Right cardiac atrium (tissue), 5 donors: Measurements from ENCODE around the gene GP2. TPM values are rescaled to one million over a fixed set of nuclear protein-coding genes. Genes with fewer than 3 reads are reported as not detected.

ENCODE experiments used
- ATAC-seq, 2 donors: fragments of 200-7000 bp; cut with Tn5 transposase; one replicate each; pipeline versions ENCODE4 v1.8.0 to v1.9.1; 2020; ENCODE audit warnings: moderate library complexity in 2 of 2, mild to moderate bottlenecking in 1 of 2
- DNase-seq, 3 donors: peaks; one replicate each; pipeline ENCODE4 v3.0.0-alpha.2; 2020
- H3K27ac ChIP-seq: one replicate; pipeline ENCODE4 v1.5.1; 2013; ENCODE audit warnings: mild to moderate bottlenecking, low read length, control low read depth, moderate library complexity
- H3K27me3 ChIP-seq: one replicate; pipeline ENCODE4 v1.6.1; 2013; ENCODE audit not compliant: control insufficient read depth, insufficient read depth
- H3K4me1 ChIP-seq: one replicate; pipeline ENCODE4 v1.6.1; 2013; ENCODE audit warnings: low read length; ENCODE audit not compliant: control insufficient read depth, insufficient read depth
- H3K4me3 ChIP-seq: one replicate; pipeline ENCODE4 v1.5.1; 2013; ENCODE audit warnings: low read length, control low read depth
- H3K9me3 ChIP-seq: one replicate; pipeline ENCODE4 v1.6.1; 2013; ENCODE audit warnings: low read length; ENCODE audit not compliant: control insufficient read depth
- WGBS: extraction: QIAGEN DNeasy Blood & Tissue Kit; methylation state at CpG from one replicate; pipeline ENCODE4 v1.1.7; 2013; 5-methylcytosine and 5-hydroxymethylcytosine counted together
- intact Hi-C, 4 donors: fragments of 100-400 bp; cut with DNase I; formaldehyde crosslinking; loops; one replicate each; pipeline versions ENCODE4 v1.11.0 to v1.14.0; 2022 to 2023
- polyA plus RNA-seq: library from polyadenylated mRNA; stranded (reverse); fragments of 200-250 nt; gene quantifications from one replicate; pipeline ENCODE4 v1.2.3, GENCODE V29; 2013
- total RNA-seq, 4 donors: library from RNA; stranded (reverse); fragmentation: NEBNext Ultra II Directional; extraction: Animal tissue kit (Norgen Biotek cat#: 25700); gene quantifications; one replicate each; pipeline ENCODE4 v1.2.1, GENCODE V29; 2021
- donor health status: healthy with polysubstance abuse.
- donor health status: DM: no; HTN: yes; CAD: no.
- donor health status: DM: no; HTN: no; CAD: no.
- donor health status: DM: no; HTN: yes; CAD: no; lungs with severe emphysema.
- donor health status: DM: yes; HTN: yes; CAD: no.

GP2 gene
- total and polyA plus RNA-seq, 5 donors, result 0.05 to 0.92 TPM; not detected in 3

DNA sequence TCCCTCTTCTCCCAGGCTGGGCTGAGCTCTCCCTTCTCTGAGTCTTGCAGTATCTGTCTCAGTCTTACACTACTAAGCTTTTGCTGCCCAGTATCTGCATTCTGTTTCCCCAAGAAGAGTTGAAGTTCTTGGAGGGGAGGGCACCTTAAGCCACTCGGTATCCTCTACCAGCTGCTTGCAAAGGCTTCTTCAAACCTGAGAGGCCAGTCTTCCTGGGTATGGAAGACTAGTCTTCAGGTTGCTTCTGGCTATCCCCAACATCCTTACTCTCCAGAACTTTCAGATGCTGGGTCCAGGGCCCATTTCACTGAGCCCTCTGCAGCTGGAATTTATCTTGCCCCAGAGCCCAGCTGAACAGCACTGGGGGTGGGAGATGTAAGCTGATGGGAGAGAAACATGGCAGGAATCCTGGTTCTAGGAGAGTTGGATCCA, 20.1 kb downstream of the GP2 start:
- ATAC-seq (no peak), DNase-seq (no peak)
- no peaks in the 10 kb centered on the region for H3K27me3 ChIP-seq
- 60% methylated on average over 1 of the region's 1 CpG for WGBS
- intact Hi-C loops, result loop anchor here in 1 of 4 donors (10.0 kb wide), 1 partner anchor 402 kb away; no protein-coding TSS in a partner anchor
- no peaks in the 10 kb centered on the region for H3K4me1 ChIP-seq
- H3K4me3 ChIP-seq, result no peak overlapping the region
- no peak overlapping the region for H3K27ac ChIP-seq
- no peaks in the 10 kb centered on the region for H3K9me3 ChIP-seq

DNA sequence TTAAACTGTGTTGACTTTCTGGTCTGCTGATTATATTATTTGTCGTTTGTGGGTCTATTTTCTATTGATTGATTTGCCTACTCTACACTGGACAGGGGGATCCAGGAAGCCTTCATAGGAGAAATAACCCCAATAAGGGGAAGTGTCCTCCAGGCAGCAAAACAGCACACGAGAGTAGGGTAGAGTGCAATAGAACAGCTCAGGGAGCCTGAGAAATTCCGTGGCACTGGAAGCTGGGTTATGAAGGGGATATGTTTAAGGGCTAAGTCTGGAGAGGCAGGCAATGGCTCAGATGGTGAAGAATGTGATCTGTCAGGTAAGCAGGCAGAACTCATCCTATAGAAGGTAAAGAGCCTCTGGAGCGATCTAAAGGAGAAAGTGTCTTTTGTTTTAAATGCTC, 20.9 kb downstream of the GP2 start:
- intact Hi-C loops, result loop anchor here in 1 of 4 donors (10.0 kb wide), 1 partner anchor 402 kb away; no protein-coding TSS in a partner anchor

DNA sequence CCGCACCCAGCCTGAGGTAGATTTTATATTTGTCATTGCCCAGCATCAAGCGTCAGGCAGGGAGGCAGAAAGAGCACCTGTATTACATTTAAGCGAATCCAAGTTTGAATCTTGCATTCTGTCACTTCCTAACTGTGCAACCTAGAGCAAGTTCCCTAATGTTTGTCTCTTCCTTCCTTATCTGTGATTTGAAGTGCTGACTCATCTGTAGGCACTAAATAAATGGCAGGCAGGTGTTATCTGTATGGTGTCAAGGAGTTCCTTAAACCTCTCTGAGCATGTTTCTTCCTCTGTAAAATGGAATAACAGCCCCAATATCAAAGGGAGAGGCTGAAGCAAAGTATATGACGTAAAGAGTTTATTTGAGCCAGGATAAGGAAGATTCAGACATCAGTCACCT, 24.3 kb downstream of the GP2 start:
- no peaks in the 10 kb centered on the region for H3K4me1 ChIP-seq
- ATAC-seq, result no peak
- no peak overlapping the region for H3K27ac ChIP-seq
- WGBS, result 62% methylated on average over 4 of the region's 4 CpGs
- no peaks in the 10 kb centered on the region for H3K27me3 ChIP-seq
- peaks cover under 1% of the 10 kb centered on the region for H3K9me3 ChIP-seq
- no peak overlapping the region for H3K4me3 ChIP-seq
- intact Hi-C loops, result loop anchor here in 3 of 4 donors (5.0 to 10.0 kb wide), 2 partner anchors 396 to 398 kb away; no protein-coding TSS in a partner anchor
- DNase-seq, result no peak

More for the DNA sequence above, 20.9 kb downstream of the GP2 start:
- Histone ChIP-seq H3K27ac (no peak overlapping the region), H3K4me3 (no peak overlapping the region), H3K4me1 (no peaks in the 10 kb centered on the region), H3K27me3 (no peaks in the 10 kb centered on the region), H3K9me3 (no peaks in the 10 kb centered on the region)
- ATAC-seq (no peak), DNase-seq (no peak)
- 68% methylated on average over 4 of the region's 4 CpGs for WGBS

DNA sequence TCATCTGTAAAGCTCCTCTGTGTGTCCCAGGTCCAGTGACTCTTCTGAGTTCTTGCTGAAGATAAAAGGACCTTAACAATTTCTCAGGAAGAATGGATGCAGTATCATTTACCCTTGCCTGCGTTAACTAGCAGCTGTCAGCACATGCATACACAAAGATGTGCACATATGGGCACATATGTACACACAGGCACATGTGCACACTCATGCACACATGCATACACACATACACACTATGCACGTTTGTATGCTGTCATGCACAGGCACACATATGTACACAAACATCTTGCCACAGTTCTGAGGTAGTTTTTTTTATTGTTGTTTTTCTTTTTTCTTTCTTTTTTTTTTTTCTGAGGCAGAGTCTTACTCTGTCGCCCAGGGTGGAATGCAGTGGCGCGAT, 24.9 kb downstream of the GP2 start:
- Histone ChIP-seq H3K9me3 (peaks cover 2% of the 10 kb centered on the region), H3K27ac (no peak overlapping the region), H3K27me3 (no peaks in the 10 kb centered on the region), H3K4me3 (no peak overlapping the region), H3K4me1 (no peaks in the 10 kb centered on the region)
- no peak for DNase-seq
- ATAC-seq, result no peak
- WGBS, result 71% methylated on average over 5 of the region's 5 CpGs
- intact Hi-C loops, result loop anchor here in 3 of 4 donors (5.0 to 10.0 kb wide), 2 partner anchors 395 to 398 kb away; no protein-coding TSS in a partner anchor

DNA sequence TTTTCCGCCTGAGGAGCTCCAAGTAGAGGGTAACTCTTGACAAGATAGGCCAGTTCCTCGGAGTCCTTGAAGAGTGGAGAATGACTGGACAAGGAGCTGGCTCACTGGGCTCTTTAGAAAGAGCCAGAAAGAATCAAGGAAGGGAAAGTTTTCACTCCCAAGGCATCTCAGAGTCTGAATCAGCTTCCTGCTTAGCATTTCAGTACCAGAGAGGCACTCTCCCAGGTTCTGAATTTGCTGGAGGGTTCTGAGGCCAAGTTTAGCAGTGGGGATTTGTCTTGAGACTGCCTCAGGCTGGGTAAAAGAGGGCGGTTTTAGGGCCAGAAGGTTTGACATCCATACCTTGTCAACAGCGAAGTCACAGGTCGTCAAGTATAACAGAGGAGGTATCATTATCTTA, 25.5 kb downstream of the GP2 start:
- DNase-seq (no peak), ATAC-seq (no peak)
- intact Hi-C loops, result loop anchor here in 3 of 4 donors (5.0 to 10.0 kb wide), 2 partner anchors 395 to 397 kb away; no protein-coding TSS in a partner anchor
- H3K27ac ChIP-seq, result no peak overlapping the region
- H3K4me3 ChIP-seq, result no peak overlapping the region
- 55% methylated on average over 5 of the region's 5 CpGs for WGBS
- peaks cover 2% of the 10 kb centered on the region for H3K9me3 ChIP-seq
- H3K27me3 ChIP-seq, result no peaks in the 10 kb centered on the region
- H3K4me1 ChIP-seq, result no peaks in the 10 kb centered on the region

DNA sequence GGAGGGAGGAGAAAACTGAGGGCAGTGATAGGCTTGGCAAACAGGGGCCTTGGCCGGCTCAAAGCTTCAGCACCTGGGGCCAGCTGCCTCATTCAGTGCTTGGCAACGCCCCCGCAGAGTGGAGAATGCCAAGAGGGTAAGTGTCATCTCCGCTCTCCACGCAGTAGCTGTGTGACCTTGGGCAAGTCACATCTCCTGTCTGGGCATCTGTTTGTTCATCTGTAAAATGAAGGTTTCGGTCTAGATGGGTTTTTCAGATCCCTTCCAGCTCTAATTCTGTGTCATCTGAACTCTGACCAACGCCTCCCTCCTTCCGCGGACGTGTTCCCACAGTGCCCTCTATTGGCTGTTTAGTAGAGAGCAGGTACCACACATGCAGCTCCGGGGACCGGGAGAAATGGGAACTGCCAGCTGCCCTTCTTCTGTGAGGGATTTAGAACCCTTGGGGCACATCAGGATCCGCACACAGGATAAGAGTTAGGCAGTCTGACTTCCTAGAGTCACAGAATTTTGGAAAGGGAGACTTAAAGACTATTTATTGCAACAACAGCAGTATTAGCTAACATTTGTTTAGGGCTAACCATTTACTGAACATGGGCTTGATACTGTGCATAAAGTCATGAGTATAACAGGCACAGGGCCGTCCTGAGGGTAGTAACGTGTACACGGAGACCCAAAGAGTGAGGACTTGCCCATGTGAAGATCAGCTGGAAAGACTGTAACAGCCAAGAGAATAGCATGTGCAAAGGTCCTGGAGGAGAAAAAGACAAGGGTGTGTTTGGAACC, 26.8 kb downstream of the GP2 start:
- Histone ChIP-seq H3K27me3 (no peaks in the 10 kb centered on the region), H3K27ac (no peak overlapping the region), H3K4me3 (no peak overlapping the region), H3K4me1 (no peaks in the 10 kb centered on the region), H3K9me3 (peaks cover 2% of the 10 kb centered on the region)
- 19% methylated on average over 16 of the region's 16 CpGs for WGBS
- peak in 2 of 3 donors; percentile 21 to 53 for DNase-seq
- intact Hi-C loops, result loop anchor here in 3 of 4 donors (5.0 to 10.0 kb wide), 2 partner anchors 393 to 396 kb away; no protein-coding TSS in a partner anchor
- peak; percentile 64 to 66 for ATAC-seq

DNA sequence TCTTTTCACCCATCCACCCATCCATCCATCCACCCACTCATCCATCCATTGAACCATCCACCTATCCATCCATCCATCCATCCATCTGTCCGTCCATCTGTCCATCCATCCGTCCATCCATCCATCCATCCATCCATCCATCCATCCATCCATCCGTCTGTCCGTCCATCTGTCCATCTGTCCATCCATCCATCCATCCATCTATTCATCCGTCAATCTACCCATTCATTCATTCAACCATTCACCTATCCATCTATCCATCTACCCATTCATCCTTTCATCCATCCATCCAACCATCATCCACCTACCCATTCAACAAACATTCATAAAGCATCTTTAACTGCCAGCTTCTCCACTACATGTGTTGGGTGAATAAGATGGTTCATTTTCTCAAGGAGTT, 28.9 kb downstream of the GP2 start:
- intact Hi-C loops, result no loop called here

DNA sequence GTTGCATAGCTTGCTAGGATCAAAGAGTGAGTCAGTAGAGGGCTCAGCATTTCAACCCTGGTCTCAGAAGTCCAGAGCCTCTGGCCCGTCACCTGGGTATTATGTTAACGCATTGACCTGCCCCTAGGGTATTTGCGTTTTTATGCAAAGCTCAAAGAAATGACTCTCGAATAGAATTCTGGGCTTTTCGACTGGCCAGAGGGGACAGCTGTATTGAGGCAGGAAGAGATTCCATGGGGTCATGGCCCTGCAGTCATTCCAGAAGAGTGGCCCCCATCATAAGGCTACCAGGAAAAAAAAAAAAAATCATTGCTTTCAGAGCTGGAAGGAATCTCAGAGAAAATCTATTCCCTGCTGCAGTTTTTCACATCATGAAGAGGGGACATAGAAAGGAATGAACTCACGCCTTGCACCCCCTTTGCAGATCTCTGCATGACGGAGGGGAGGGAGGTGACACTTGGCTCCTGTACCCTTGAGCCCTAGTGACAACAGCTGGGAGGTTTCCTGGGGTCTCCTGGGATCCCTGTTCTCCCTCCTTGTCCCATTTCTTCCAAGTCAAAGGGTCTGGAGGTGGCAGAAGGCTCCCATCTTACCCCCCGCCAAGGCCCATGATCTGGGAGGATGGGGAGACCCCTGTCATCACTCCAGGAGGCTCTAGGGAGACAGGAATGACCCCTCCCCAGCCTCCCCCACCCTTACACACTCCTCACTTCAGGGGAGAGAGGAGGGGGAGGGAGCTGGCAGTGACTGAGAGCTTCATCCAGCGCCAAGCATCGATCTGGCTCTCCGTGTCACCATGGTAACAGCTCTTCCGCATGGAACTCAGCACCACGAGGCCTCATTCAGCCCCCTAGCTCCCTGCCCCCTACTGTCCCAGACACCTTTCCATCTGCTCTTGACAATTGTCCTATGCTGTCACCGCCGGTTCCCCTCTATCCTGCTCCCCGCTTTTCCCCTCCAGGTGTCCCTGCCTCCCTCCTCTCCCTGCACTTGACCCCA, 35.8 kb downstream of the GP2 start:
- H3K27ac ChIP-seq, result no peak overlapping the region
- intact Hi-C loops, result no loop called here
- no peaks in the 10 kb centered on the region for H3K4me1 ChIP-seq
- H3K9me3 ChIP-seq, result no peaks in the 10 kb centered on the region
- H3K4me3 ChIP-seq, result no peak overlapping the region
- DNase-seq (no peak), ATAC-seq (no peak)
- no peaks in the 10 kb centered on the region for H3K27me3 ChIP-seq
- WGBS, result 28% methylated on average over 16 of the region's 16 CpGs

More for the DNA sequence above, 28.9 kb downstream of the GP2 start:
- WGBS, result 69% methylated on average over 5 of the region's 5 CpGs
- no peak for ATAC-seq
- Histone ChIP-seq H3K27me3 (no peaks in the 10 kb centered on the region), H3K4me3 (no peak overlapping the region), H3K4me1 (no peaks in the 10 kb centered on the region), H3K27ac (no peak overlapping the region), H3K9me3 (peaks cover 2% of the 10 kb centered on the region)
- DNase-seq, result no peak

DNA sequence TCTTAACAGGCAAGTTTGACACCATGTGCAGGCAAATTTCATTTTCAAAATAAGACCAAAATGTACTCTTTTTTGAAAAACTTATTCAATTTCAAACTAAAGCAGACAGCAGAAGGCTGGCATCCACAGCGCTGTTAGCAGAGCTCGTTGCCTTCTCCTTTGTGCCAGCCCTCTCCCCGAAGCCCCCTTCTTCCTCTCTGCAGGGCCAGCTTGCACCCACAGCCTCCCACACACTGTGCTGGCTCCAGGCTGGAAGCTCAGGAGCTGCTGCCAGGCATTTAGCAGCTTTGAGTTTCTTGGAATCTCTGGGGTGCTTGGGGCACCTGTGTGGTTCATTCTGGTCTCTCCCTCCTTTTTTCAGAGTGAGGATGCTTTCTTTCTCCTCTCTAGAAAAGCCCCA, 37.7 kb downstream of the GP2 start:
- 64% methylated on average over 3 of the region's 3 CpGs for WGBS
- intact Hi-C loops, result no loop called here
- ATAC-seq, result no peak

DNA sequence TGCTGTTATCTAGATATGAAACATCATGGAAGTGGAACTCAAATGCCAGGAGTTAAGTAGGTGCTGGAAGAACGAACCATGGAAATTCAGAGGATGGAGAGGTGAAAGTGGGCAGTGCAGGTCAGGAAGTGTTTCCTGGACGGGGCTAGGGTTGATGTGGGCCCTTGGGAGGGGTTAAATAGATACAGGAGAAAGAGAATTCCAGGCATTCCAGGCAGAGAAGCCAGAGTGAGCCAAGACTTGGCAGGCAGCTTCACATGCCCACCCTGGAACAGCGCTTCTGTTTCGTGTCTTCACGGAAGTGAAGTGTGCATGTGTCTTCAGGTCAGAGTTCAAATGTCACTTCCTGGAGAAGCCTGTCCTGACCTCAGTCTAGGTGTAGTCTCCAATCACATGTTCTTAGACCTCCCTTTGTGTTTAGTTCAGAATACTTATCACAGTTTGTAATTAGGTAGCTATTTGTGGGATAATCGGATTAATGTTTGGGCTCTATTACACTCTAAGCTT, 41.3 kb downstream of the GP2 start:
- Histone ChIP-seq H3K9me3 (no peaks in the 10 kb centered on the region), H3K4me3 (no peak overlapping the region), H3K27me3 (no peaks in the 10 kb centered on the region), H3K4me1 (no peaks in the 10 kb centered on the region), H3K27ac (no peak overlapping the region)
- WGBS, result 34% methylated on average over 6 of the region's 6 CpGs
- no peak for DNase-seq
- intact Hi-C loops, result no loop called here
- ATAC-seq, result no peak

More for the DNA sequence above, 37.7 kb downstream of the GP2 start:
- H3K27me3 ChIP-seq, result no peaks in the 10 kb centered on the region
- no peaks in the 10 kb centered on the region for H3K4me1 ChIP-seq
- no peak overlapping the region for H3K4me3 ChIP-seq
- H3K27ac ChIP-seq, result no peak overlapping the region
- H3K9me3 ChIP-seq, result no peaks in the 10 kb centered on the region
- no peak for DNase-seq
